Measurements from ENCODE around the gene GCGR.

DNA sequence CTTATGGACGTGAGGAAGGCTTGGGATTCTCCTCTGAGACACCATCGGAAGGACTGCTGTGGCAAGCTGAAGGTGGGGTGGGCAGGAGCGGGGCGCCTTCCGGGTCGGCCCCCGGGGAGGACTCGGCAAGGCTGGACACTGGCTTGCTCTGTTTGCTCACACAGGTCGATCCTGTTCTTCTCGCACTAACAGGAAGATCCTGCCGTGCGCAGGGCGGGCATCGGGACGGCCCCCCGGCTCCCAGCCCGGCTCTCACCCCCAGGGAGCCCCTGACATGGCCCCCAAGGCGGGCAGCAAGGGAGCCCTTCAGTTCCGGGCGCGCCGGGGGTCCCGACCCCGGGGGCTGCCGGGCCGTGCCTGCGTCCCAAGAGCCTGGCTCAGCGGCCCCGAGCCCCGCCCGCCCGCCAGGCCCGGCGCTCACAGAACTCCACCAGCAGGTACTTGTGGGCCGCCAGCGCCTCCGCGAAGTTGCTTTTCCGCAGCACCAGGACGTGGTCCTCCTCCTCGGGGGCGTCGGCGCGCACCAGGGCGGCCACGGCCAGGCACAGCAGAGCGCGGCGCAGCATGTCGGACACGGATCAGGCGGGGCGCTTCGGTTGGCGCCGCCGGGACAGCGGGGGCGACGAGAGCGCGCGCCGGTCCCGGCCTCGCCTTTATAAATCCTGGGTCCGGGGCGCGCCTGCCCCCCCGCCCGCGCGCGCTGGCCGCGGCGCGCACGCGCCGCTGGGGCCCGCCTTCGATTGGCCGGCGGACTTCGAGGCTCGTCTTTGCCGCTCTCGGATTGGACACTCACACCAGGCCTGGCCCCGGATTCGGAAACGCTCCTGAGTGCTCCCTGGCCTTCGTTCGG, 56.2 kb downstream of the GCGR start, which contains the start of gene P4HB:
- TF ChIP-seq, protein P1, sequence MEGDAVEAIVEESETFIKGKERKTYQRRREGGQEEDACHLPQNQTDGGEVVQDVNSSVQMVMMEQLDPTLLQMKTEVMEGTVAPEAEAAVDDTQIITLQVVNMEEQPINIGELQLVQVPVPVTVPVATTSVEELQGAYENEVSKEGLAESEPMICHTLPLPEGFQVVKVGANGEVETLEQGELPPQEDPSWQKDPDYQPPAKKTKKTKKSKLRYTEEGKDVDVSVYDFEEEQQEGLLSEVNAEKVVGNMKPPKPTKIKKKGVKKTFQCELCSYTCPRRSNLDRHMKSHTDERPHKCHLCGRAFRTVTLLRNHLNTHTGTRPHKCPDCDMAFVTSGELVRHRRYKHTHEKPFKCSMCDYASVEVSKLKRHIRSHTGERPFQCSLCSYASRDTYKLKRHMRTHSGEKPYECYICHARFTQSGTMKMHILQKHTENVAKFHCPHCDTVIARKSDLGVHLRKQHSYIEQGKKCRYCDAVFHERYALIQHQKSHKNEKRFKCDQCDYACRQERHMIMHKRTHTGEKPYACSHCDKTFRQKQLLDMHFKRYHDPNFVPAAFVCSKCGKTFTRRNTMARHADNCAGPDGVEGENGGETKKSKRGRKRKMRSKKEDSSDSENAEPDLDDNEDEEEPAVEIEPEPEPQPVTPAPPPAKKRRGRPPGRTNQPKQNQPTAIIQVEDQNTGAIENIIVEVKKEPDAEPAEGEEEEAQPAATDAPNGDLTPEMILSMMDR (IDR thresholded peaks at IDR 0.05) = no peak
- TF ChIP-seq PBX3 (IDR thresholded peaks at IDR 0.05) (no peak), RCOR1 (IDR thresholded peaks at IDR 0.05; ENCODE audit: low read length) (0 out of 2 replicates have a peak, but pooled peaks have one; percentile 7), JUND (IDR thresholded peaks at IDR 0.05) (no peak), CHD2 (IDR thresholded peaks at IDR 0.05; ENCODE audit: low read length, partially characterized antibody) (no peak), SIN3A (IDR thresholded peaks at IDR 0.05; ENCODE audit: borderline replicate concordance, low read depth, low read length) (0 out of 2 replicates have a peak, but pooled peaks have one; percentile 45)
- TF ChIP-seq, protein P2, sequence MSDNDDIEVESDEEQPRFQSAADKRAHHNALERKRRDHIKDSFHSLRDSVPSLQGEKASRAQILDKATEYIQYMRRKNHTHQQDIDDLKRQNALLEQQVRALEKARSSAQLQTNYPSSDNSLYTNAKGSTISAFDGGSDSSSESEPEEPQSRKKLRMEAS (IDR thresholded peaks at IDR 0.05; ENCODE audit: low read depth) = no peak

Data from SK-N-SH (cell line).